Colonic mucosa (tissue), 4 donors: ENCODE results near the gene BIRC2. TPM values are rescaled to one million over a fixed set of nuclear protein-coding genes. Genes with fewer than 3 reads are reported as not detected.

ENCODE experiments used
- DNase-seq: peaks from one replicate; pipeline ENCODE4 v3.0.0-alpha.2; 2020
- H3K27ac ChIP-seq: fragments of 200-600 bp; one replicate; pipeline ENCODE4 v1.8.0; 2021
- H3K27me3 ChIP-seq: fragments of 200-600 bp; one replicate; pipeline ENCODE4 v1.8.0; 2021
- H3K36me3 ChIP-seq: fragments of 200-600 bp; one replicate; pipeline ENCODE4 v1.8.0; 2021
- H3K4me1 ChIP-seq: fragments of 200-600 bp; one replicate; pipeline ENCODE4 v1.8.0; 2021; ENCODE audit warnings: mild to moderate bottlenecking
- H3K4me3 ChIP-seq: fragments of 200-600 bp; one replicate; pipeline ENCODE4 v1.8.0; 2021
- H3K9ac ChIP-seq, 2 donors: one replicate each; pipeline ENCODE4 v1.7.0; 2013; ENCODE audit warnings: control low read depth in 2 of 2, low read depth in 2 of 2, low read length in 2 of 2
- H3K9me3 ChIP-seq: fragments of 200-600 bp; one replicate; pipeline ENCODE4 v1.8.0; 2021
- CTCF ChIP-seq: fragments of 200-600 bp; IDR thresholded peaks from one replicate; pipeline ENCODE4 v1.8.0; 2022; ENCODE audit warnings: antibody characterized with exemption, mild to moderate bottlenecking
- intact Hi-C: fragments of 100-400 bp; cut with DNase I; formaldehyde crosslinking; loops from one replicate; pipeline ENCODE4 v1.14.1; 2022
- total RNA-seq, 2 donors: library from RNA; stranded (reverse); fragmentation: NEBNext Ultra II Directional in 1 of 2; extraction: Animal tissue kit (Norgen Biotek cat#: 25700) in 1 of 2; gene quantifications; one replicate each; pipeline ENCODE4 v1.2.1, GENCODE V29; 2021
- donor health status: healthy.
- donor health status: DM: no; HTN: no; CAD: no.
- donor health status: DM: no; HTN: no; CAD: no.

The BIRC2 gene
- total RNA-seq, 2 donors from 2014 or later, result 34.1 to 59.5 TPM

DNA sequence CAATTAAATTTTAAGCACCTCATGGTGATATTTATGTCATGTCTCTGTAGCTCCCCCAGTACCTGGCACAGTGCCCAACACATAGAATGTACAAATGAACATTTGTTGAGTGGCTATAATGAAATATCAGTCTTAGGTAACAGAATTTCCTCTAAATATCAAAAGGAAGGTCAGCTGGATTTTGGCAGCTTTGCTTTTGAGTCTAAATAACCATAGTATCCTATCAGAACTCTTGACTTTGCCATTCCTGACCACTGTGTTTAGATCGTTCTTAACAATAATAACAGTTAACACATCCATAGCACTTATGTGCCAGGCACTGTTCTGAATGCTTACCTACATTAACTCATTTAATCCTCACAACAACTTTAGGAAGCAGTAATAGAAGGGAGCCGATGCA is 79.0 kb downstream of the BIRC2 start:
- no peaks in the 10 kb centered on the region for H3K9me3 ChIP-seq
- no peak overlapping the region for H3K9ac ChIP-seq
- DNase-seq, result no peak
- H3K4me1 ChIP-seq, result peaks cover 6% of the 10 kb centered on the region
- no peak overlapping the region for H3K27ac ChIP-seq
- no peak for TF ChIP-seq CTCF
- H3K36me3 ChIP-seq, result no peaks in the 10 kb centered on the region
- no peaks in the 10 kb centered on the region for H3K27me3 ChIP-seq
- intact Hi-C loops, result no loop called here
- no peak overlapping the region for H3K4me3 ChIP-seq

GRCh38 chr11:102426570-102426969 is 79.6 kb downstream of the BIRC2 start:
- Histone ChIP-seq H3K27me3 (no peaks in the 10 kb centered on the region), H3K4me1 (peaks cover 6% of the 10 kb centered on the region), H3K36me3 (no peaks in the 10 kb centered on the region), H3K9me3 (no peaks in the 10 kb centered on the region), H3K4me3 (no peak overlapping the region), H3K9ac (no peak overlapping the region), H3K27ac (no peak overlapping the region)
- intact Hi-C loops, result no loop called here
- DNase-seq, result no peak
- no peak for TF ChIP-seq CTCF

- H3K9me3 ChIP-seq, result no peaks in the 10 kb centered on the region
These were observed 80.1 kb downstream of the BIRC2 start for GRCh38 chr11:102427068-102427467.

More at GRCh38 chr11:102427068-102427467, 80.1 kb downstream of the BIRC2 start:
- H3K9ac ChIP-seq, result no peak overlapping the region
- H3K27me3 ChIP-seq, result no peaks in the 10 kb centered on the region
- no peak for DNase-seq
- intact Hi-C loops, result no loop called here
- peaks cover 6% of the 10 kb centered on the region for H3K4me1 ChIP-seq
- H3K27ac ChIP-seq, result no peak overlapping the region
- H3K36me3 ChIP-seq, result no peaks in the 10 kb centered on the region
- H3K4me3 ChIP-seq, result no peak overlapping the region
- TF ChIP-seq CTCF, result no peak

Other genes with a start within 250 kb of the BIRC2 start
- 10 to 100 TPM; 43.9 to 71.7 TPM for gene YAP1, start 236.8 kb upstream of the BIRC2 start, total RNA-seq
- 10 to 100 TPM; 14.8 to 66.3 TPM for gene BIRC3, start 29.7 kb upstream of the BIRC2 start, total RNA-seq
- gene TMEM123, start 105.6 kb downstream of the BIRC2 start, total RNA-seq, result 100 to 1,000 TPM; 126 to 175 TPM
- 1 to 10 TPM in 1 of 2 donors, under 1 TPM in 1; 0.29 to 1.4 TPM for gene MMP7, start 183.5 kb downstream of the BIRC2 start, total RNA-seq